ENCODE measurements around the gene DUSP8.

- TF ChIP-seq CTCF (IDR thresholded peaks at IDR 0.05) (no peak), POLR2A (IDR thresholded peaks at IDR 0.05) (no peak), POLR2AphosphoS5 (IDR thresholded peaks at IDR 0.05) (no peak), EP300 (IDR thresholded peaks at IDR 0.05) (no peak)
Measured at GRCh38 chr11:1544536-1544935, 27.5 kb downstream of the DUSP8 start.

All from sigmoid colon (tissue), 4 donors.